Inflammatory macrophage treated with lipopolysaccharide for 4 hours (primary cell): ENCODE results near the gene OR12D3.
"Not testable (repeated sequence)": the region's sequence is repeated elsewhere in the genome, so short reads cannot be mapped to it uniquely, and the experiment has no call there.

Experiments
- DNase-seq: peaks from one replicate; pipeline ENCODE4 v3.0.0-alpha.2; 2020

OR12D3 gene

GRCh38 chr6:29375191-29375590 is at the start of gene OR12D3:
TSS of gene OR12D3 (minus strand) at chr6:29375291. CDS start at chr6:29375287, 4 bp downstream.
- DNase-seq = no peak

- no peak for DNase-seq
Measured at GRCh38 chr6:29424575-29424974, 49.5 kb upstream of the OR12D3 start.

- DNase-seq = no peak
Measured at GRCh38 chr6:29424168-29424567, 49.1 kb upstream of the OR12D3 start.

GRCh38 chr6:29419516-29419915 is 44.4 kb upstream of the OR12D3 start:
- DNase-seq = no peak

GRCh38 chr6:29414588-29414987 is 39.5 kb upstream of the OR12D3 start, which contains the start of gene OR12D1:
TSS of gene OR12D1 (plus strand) at chr6:29414928.
- no peak for DNase-seq

GRCh38 chr6:29403801-29404200 is 28.7 kb upstream of the OR12D3 start:
- no peak for DNase-seq

- no peak for DNase-seq
Measured at GRCh38 chr6:29399525-29399924, 24.4 kb upstream of the OR12D3 start.

- no peak for DNase-seq
Measured at GRCh38 chr6:29395331-29395730, 20.2 kb upstream of the OR12D3 start, which contains the start of gene OR12D2. TSS of gene OR12D2 (plus strand) at chr6:29395631. CDS start at chr6:29396700, 1,069 bp downstream.

GRCh38 chr6:29388533-29388932 is 13.4 kb upstream of the OR12D3 start:
- DNase-seq = no peak

- DNase-seq = peak; percentile 8
Measured at GRCh38 chr6:29376003-29376402, 912 bp upstream of the OR12D3 start.

- no peak for DNase-seq
Measured at GRCh38 chr6:29368765-29369164, 6.3 kb downstream of the OR12D3 start, which contains the start of gene OR5V1. TSS of gene OR5V1 (minus strand) at chr6:29368865. CDS start at chr6:29356195, 12,670 bp downstream.

- no peak for DNase-seq
Measured at GRCh38 chr6:29355603-29356002, 19.5 kb downstream of the OR12D3 start.

GRCh38 chr6:29354980-29355379 is 20.1 kb downstream of the OR12D3 start:
- no peak for DNase-seq

- not testable (repeated sequence) for DNase-seq
Measured at GRCh38 chr6:29349348-29349747, 25.7 kb downstream of the OR12D3 start.

GRCh38 chr6:29345380-29345779 is 29.7 kb downstream of the OR12D3 start:
- no peak for DNase-seq

GRCh38 chr6:29336269-29336668 is 38.8 kb downstream of the OR12D3 start:
- no peak for DNase-seq

GRCh38 chr6:29332676-29333075 is 42.4 kb downstream of the OR12D3 start:
- DNase-seq = no peak

- no peak for DNase-seq
Measured at GRCh38 chr6:29325777-29326176, 49.3 kb downstream of the OR12D3 start.
